Stimulated activated CD4-positive, alpha-beta T cell treated with anti-CD3 and anti-CD28 coated beads, Interleukin-1b, Interleukin-23, amount 100 ng/mL, for 24 hours (primary cell): ENCODE results near the gene DOC2B.
"Not testable (repeated sequence)": the region's sequence is repeated elsewhere in the genome, so short reads cannot be mapped to it uniquely, and the experiment has no call there.

Experiments
- DNase-seq, 4 experiments: peaks; one replicate each; pipeline ENCODE4 v3.0.0-alpha.2; 2020; ENCODE audit warnings: low read depth in 4 of 4, low spot score in 1 of 4

DOC2B gene

DNA sequence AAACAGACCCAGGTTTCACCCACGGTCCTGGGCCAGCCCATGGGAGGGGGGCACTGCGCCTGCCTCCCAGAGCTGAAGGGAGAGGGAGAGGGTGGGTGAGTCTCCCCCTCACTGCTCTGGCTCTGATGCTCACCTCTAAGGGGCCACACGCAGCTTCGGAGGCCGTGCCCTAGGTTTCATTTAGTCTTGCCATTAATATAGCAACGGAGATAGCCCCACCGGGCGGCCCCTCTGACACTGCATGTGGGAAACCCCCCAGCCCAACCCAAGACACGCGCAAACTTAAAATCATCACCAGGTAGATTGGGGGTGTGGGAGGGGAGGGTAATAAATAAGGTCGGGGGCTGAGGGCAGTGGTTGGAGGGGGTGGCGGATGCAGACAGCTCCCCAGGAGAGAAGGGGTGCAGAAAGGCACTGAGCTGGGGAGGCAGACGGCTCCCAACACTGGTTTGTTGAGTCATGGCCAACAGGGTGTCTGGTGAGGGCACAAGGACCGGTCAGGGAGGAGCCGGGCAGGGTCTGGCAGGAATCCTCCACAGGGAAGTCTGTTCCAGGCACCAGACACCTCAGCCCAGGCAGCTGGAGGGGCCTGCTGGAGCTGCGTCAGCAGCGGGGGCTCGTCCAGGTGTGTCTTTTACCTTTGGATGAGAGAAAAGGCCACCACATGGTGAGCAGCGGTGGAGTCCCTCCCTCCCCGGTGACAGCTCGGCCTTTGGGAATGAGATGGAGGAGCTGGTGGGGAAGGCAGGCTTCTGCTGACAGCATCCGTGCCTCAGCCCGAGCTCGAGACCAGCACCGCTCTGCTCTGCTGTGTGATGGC is 32.0 kb upstream of the DOC2B start:
- no peak for DNase-seq

DNA sequence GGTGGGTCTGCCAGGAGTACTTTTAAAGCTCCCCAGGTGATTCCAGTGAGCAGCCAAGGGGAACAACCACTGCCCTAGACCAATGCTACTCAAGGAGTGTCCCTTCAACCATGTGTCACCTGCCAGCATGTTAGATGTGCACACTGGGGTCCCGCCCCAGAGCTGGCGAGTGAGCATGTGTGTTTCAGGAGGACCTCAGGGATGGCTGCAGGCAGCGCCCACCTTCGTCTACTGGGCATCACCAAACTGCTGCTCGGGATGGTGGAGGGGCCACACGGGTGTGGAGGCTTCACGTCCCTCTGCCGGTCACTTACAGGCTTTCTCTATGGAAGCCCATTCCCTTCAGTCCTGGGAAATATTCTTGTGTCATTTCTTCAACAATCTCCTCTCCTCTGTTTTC is 29.0 kb upstream of the DOC2B start:
- no peak for DNase-seq

- no peak for DNase-seq
These were observed 27.0 kb upstream of the DOC2B start for GRCh38 chr17:208429-208828.

DNA sequence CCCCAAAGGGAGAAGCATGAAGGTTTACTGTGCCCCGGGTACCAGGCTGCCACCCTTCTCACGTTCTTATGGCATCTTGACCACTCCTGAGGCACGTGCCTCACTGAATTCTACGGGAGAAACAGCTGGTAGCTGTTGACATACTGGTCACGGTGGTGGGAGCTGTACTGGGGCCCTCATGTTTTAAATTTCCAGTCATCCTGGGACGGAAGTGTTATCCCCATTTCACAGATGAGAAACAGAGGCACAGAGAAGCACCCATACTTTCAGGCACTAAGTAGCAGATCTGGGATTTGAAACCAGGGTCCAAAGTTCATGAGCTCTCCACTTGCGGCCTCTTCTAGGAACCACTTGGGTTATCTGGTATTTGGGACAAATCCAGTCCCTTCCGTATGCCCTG is 26.3 kb upstream of the DOC2B start:
- no peak for DNase-seq

DNA sequence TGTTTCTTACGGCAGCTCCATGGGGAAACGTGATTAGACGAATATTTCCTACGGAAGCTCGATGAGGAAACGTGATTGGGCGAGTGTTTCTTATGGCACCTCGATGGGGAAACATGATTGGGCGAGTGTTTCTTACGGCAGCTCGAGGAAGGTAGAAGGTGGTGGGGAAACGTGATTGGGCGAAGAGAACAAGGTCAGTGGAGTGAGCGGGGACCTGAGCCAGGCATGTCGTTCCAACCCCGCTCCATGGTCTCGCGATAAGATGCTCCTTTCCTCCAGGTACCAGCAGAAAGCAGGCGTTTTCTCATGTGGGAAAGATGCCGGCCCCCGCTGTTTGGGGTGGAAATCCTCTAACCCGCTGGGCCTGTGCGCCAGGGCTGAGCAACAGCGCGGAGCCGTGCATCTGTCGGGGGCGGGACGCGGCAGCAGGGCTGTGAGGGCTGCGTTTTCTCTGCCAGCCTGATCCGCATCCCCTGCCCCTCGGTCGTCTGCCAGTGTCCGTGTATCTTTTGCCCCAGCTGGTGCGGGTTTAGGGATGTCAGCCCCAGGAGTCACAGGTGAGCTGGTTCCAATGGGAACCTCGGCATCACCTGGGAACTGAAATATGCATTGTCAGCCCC is 25.6 kb upstream of the DOC2B start:
- DNase-seq = no peak

DNA sequence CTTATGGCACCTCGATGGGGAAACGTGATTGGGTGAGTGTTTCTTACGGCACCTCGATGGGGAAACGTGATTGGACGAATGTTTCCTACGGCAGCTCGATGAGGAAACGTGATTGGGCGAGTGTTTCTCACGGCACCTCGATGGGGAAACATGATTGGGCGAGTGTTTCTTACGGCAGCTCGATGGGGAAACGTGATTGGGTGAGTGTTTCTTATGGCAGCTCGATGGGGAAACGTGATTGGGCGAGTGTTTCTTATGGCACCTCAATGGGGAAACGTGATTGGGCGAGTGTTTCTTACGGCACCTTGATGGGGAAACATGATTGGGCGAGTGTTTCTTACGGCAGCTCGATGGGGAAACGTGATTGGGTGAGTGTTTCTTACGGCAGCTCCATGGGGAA is 25.0 kb upstream of the DOC2B start:
- DNase-seq = not testable (repeated sequence)

DNA sequence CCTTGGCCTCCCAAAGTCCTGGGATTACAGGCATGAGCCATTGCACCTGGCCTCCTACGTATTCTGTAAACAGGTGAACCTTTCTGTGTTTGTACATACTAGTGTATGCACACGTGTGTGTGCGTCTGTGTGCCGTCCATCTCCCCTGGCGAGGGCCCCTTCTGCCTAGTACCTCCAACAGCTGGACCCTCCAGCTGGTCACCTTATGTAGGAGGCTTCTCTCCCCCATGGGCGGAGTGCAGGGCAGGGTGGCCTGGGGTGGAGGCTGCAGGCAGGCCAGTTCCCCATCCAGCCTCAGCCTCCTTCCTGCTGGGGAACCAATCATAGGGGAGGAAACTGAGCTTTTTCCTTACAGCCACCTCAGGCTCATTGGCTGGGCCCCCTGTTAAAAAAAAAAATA is 24.4 kb upstream of the DOC2B start:
- DNase-seq = no peak

GRCh38 chr17:205148-205669 is 23.8 kb upstream of the DOC2B start:
- DNase-seq = no peak

DNA sequence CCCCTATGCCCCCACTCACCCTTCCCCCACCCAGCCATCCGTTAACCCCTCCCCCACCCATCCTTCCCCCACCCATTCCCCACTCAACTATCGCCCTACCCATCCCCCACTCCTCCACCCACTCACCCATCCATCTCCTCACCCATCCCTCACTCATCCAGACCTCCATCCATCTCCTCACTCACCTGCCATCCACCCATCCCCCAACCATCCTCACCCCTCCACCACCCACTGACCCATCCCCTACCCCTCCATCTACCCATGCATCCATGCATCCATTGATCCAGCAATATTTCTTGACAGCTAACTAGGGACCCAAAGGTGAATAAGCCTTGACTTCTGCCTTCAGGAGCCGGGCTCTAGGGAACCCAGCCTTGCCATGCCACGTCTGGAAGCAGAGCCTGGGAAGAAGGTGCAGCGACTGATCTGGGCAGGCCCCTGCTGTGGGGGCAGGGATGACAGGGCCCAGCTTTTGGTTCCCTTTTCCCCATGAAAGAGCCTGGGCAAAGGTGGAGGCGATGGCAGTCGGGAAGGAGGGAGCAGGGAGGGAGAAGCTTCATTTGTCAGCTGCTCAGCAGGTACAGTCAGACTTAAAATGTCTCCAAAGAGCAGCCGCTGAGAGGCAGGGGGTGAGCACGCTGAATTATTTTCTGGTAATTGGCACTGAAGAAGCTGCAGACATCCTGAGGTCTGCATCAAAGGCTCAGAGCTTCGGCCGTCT is 23.1 kb upstream of the DOC2B start:
- no peak for DNase-seq

DNA sequence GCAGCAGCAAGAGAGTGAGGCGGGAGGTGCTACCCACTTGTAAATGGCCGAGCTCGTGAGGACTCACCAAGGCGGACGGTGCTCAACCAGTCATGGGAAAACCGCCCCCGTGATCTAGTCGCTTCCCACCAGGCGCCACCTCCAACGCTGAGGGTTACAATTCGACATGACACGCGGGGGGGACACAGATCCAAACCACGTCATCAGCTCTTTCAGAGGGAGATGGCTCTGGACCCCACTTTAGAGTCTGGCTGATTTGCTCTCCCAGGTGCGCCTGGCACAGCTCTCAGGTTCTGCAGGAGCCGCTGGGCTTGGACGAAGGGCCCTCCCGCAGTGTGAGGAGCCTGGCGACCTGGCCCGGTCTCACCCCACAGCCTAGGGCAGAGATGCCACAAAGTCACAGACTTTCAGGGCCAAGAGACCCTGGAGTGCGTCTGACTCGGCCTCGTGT is 21.1 kb upstream of the DOC2B start:
- no peak for DNase-seq

DNA sequence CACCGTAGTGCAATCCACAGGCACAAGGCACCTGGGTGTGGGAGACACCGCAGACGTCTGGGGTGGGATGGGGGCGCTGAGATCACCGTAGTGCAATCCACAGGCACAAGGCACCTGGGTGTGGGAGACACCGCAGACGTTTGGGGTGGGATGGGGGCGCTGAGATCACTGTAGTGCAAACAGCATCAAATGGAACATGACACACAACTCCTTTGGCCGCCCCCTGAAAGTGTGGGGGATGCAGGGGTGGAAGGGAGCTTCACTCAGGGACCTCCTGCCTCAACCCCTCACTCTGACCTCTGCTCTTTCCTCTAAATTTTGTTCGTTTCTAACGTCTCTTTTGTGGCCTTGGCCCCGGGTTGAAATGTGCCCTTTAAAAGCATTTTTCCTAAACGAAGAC is 20.3 kb upstream of the DOC2B start:
- not testable (repeated sequence) for DNase-seq

DNA sequence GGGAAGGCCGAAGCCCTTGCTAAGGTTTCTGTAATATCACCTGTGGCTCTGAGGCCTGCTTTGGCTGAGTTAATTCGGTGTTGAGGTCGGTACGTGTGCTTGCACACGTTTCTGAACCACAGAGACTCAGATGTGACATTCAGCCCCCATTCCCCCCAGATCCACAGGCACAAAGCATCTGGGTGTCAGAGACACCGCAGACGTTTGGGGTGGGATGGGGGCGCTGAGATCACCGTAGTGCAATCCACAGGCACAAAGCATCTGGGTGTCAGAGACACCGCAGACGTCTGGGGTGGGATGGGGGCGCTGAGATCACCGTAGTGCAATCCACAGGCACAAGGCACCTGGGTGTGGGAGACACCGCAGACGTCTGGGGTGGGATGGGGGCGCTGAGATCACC is 19.8 kb upstream of the DOC2B start:
- not testable (repeated sequence) for DNase-seq

DNA sequence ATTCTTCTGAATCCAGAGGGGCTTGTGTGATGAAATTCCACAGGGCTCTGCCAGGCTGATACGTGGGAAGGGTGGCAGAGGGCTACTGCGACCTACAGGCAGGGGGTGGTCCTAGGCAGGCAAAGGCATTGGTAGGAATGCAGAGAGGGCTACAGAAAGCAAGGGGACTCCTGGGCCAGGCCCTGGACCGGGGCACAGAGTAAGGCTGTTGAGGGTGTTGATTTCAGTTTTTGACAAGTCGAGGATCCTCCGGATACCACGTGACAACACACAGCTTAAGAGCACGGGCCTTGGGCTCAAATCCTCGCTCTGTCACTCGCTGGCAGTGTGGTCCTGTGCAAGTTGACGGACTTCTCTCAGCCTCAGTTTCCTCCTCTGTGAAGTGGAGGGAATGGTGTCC is 19.1 kb upstream of the DOC2B start:
- no peak for DNase-seq

DNA sequence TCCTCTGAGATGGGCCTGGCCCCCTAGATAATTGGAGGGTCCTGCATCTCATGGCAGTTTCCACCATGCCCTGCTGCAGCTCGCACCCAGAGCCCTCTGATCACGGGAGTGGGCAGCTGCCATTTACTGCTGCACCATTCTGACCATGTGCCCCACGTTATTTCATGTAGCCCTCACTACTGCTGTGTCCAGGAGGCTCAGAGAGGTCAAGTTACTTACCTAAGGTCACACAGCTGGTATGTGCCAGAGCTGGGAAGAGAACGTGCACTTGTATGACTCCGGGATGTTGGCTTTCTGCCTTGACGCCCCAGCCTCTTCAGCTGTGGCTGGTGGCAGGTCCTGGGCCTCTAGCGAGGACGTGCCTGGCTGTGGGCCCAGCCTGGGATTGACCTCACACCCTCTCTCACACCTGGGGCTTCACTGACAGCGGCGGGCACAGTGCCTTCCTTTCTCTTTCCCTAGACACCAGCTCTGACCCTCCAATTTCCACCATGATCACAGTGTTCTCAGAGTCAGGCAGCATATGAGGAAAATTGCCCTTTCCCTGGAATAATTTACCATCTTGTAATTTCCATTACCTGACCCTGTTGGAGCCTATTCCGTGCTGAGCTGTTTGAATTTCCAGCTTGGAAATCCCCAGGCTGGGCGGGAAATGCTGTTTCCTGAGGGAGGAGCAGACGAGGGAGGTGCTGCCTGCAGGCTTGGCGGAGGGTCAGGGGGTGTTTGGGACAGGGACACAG is 18.5 kb upstream of the DOC2B start:
- DNase-seq = no peak

- no peak for DNase-seq
These were observed 17.7 kb upstream of the DOC2B start for GRCh38 chr17:199191-199604.

DNA sequence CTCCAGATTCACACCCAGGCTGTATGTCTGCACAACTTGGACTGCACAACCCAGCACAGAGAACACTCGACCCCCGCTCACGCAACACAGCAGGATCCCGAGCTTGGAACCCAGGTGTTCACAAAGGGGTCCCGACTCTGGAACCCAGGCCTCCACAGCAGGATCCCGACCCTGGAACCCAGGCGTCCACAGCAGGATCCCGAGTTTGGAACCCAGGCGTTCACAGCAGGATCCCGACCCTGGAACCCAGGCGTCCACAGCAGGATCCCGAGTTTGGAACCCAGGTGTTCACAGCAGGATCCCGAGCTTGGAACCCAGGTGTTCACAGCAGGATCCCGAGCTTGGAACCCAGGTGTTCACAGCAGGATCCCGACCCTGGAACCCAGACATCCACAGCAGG is 16.8 kb upstream of the DOC2B start:
- DNase-seq = not testable (repeated sequence)

DNA sequence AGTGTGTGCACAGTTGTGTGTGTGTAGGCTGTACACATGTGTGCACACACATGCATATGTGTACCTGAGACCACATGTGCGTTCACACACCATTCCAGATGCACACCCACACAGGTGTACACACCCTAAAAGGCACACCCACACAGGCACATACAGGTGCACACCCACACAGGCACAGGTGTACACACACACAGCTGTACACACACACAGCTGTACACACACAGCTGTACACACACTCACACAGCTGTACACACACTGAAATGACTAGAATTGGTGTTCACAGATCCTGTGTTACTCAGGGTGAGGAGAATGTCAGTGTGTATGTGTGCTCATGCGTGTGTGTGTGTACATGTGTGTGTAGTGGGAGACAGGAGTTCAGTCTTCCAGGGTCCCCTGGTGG is 15.9 kb upstream of the DOC2B start:
- no peak for DNase-seq

- DNase-seq = no peak
These were observed 13.6 kb upstream of the DOC2B start for GRCh38 chr17:194828-195602.

GRCh38 chr17:193841-194806 is 12.7 kb upstream of the DOC2B start:
- DNase-seq = no peak
